HepG2 (cell line): ENCODE data around the gene TICAM2. TPM values are rescaled to one million over a fixed set of nuclear protein-coding genes. Genes with fewer than 3 reads are reported as not detected.

Source experiments
- ATAC-seq: fragments of 200-7000 bp; cut with Tn5 transposase; 3 replicates; pipeline ENCODE4 v1.9.1; 2020; ENCODE audit warnings: mild to moderate bottlenecking, moderate library complexity
- BruUV-seq: library from RNA; stranded (reverse); fragments of 400-500 nt; replicated peaks from 2 replicates; lab custom pipeline; 2021; lab: Mats Ljungman, UMichigan
- CTCF ChIA-PET: fragments of 300-600 bp; formaldehyde crosslinking; extraction: SDS; loops from one replicate; lab custom pipeline; 2021; ENCODE audit warnings: low total read pairs, inconsistent platforms, low intra/inter-chr PET ratio; lab: Yijun Ruan, JAX
- POLR2A ChIA-PET: fragments of 350-600 bp; sonication (Branson Sonifier 250); formaldehyde crosslinking; loops from one replicate; lab custom pipeline; 2020; ENCODE audit warnings: antibody characterized with exemption, inconsistent platforms; lab: Yijun Ruan, JAX
- DNase-seq: peaks from one replicate; pipeline ENCODE4 v3.0.0-alpha.2; 2015; ENCODE audit warnings: low spot score
- FAIRE-seq: peaks from 3 replicates; lab custom pipeline; 2011; peaks lifted over from hg19 to GRCh38; lab: Jason Lieb, UNC
- H2AFZ ChIP-seq: one replicate; pipeline ENCODE4 v1.6.1; 2011; ENCODE audit warnings: low read length, inconsistent platforms
- H3K27ac ChIP-seq: fragments of 300-600 bp; 3 replicates; pipeline ENCODE4 v1.8.0; 2011; ENCODE audit warnings: mixed run types, mild to moderate bottlenecking, mixed read lengths, low read length, inconsistent platforms; ENCODE audit not compliant: insufficient read depth; ENCODE audit errors: extremely low read length
- H3K27me3 ChIP-seq, 2 experiments: fragments of 200-600 bp in 1 of 2; 2 replicates in 1 of 2; 3 replicates in 1 of 2; pipeline versions ENCODE4 v1.6.0 to v1.8.0; 2011; ENCODE audit warnings: low read length in 2 of 2, mild to moderate bottlenecking in 2 of 2, moderate library complexity in 2 of 2, inconsistent platforms in 1 of 2; ENCODE audit not compliant: insufficient read depth in 2 of 2, control insufficient read depth in 1 of 2
- H3K36me3 ChIP-seq, 2 experiments: fragments of 200-600 bp in 1 of 2; replicated peaks in 1 of 2; 2 replicates in 1 of 2; 3 replicates in 1 of 2; pipeline versions ENCODE4 v1.5.1 to v1.8.0; 2011; ENCODE audit warnings: low read length in 2 of 2, inconsistent platforms in 1 of 2; ENCODE audit not compliant: insufficient read depth in 2 of 2, control insufficient read depth in 1 of 2
- H3K4me1 ChIP-seq: 2 replicates; pipeline ENCODE4 v1.5.1; 2012; ENCODE audit warnings: low read length, inconsistent platforms; ENCODE audit not compliant: insufficient read depth
- H3K4me2 ChIP-seq: 2 replicates; pipeline ENCODE4 v1.6.0; 2011; ENCODE audit warnings: low read depth, low read length, inconsistent platforms
- H3K4me3 ChIP-seq, 3 experiments: fragments of 200-600 bp in 1 of 3; sonication (generic), shearing (Covaris generic) in 1 of 3; replicated peaks in 1 of 3; 2 replicates each; pipeline ENCODE4 v1.5.1; 2011 to 2016; ENCODE audit warnings: low read length in 3 of 3, inconsistent platforms in 2 of 3, low read depth in 2 of 3, mild to moderate bottlenecking in 2 of 3, control low read depth in 1 of 3, mixed read lengths in 1 of 3; ENCODE audit not compliant: insufficient read depth in 1 of 3
- H3K79me2 ChIP-seq: one replicate; pipeline ENCODE4 v1.6.1; 2011; ENCODE audit warnings: low read length, inconsistent platforms; ENCODE audit not compliant: insufficient read depth
- H3K9ac ChIP-seq: 2 replicates; pipeline ENCODE4 v1.6.0; 2011; ENCODE audit warnings: mild to moderate bottlenecking, low read depth, low read length, inconsistent platforms; ENCODE audit not compliant: insufficient read depth
- H3K9me3 ChIP-seq: 2 replicates; pipeline ENCODE4 v1.5.1; 2012; ENCODE audit warnings: mild to moderate bottlenecking, low read length
- H4K20me1 ChIP-seq: 2 replicates; pipeline ENCODE4 v1.6.0; 2011; ENCODE audit warnings: inconsistent platforms, mild to moderate bottlenecking, low read length, moderate library complexity; ENCODE audit not compliant: insufficient read depth
- ADNP ChIP-seq: sonication (generic); formaldehyde crosslinking; IDR thresholded peaks from 2 replicates; pipeline ENCODE4 v1.4.0; 2020; ENCODE audit warnings: missing genetic modification reagents
- ATF2 ChIP-seq: sonication (generic); formaldehyde crosslinking; IDR thresholded peaks from 2 replicates; pipeline ENCODE4 v1.4.0; 2020; ENCODE audit warnings: missing genetic modification reagents
- DNMT3B ChIP-seq: conservative IDR thresholded peaks from 2 replicates; pipeline ENCODE4 v1.6.1; 2016; ENCODE audit warnings: missing biosample characterization, control low read depth
- FOXM1 ChIP-seq: sonication (generic); formaldehyde crosslinking; IDR thresholded peaks from 2 replicates; pipeline ENCODE4 v1.5.0; 2020; ENCODE audit warnings: missing genetic modification reagents
- GATA4 ChIP-seq: sonication (generic); IDR thresholded peaks from 2 replicates; pipeline ENCODE4 v1.6.1; 2016; ENCODE audit warnings: antibody characterized with exemption, low read depth, borderline replicate concordance
- GATAD1 ChIP-seq: IDR thresholded peaks from 2 replicates; pipeline ENCODE4 v1.6.1; 2016; ENCODE audit warnings: missing genetic modification reagents, missing compliant biosample characterization
- MED13 ChIP-seq: sonication (generic); formaldehyde crosslinking; IDR thresholded peaks from 2 replicates; pipeline ENCODE4 v1.5.0; 2020; ENCODE audit warnings: missing genetic modification reagents
- TBX2 ChIP-seq: sonication (generic); formaldehyde crosslinking; IDR thresholded peaks from 2 replicates; pipeline ENCODE4 v1.5.0; 2020; ENCODE audit warnings: missing genetic modification reagents, mild to moderate bottlenecking, borderline replicate concordance
- ZFP90 ChIP-seq: sonication (generic); formaldehyde crosslinking; IDR thresholded peaks from 2 replicates; pipeline ENCODE4 v1.8.0; 2022; ENCODE audit warnings: missing genetic modification reagents, mild to moderate bottlenecking, inconsistent platforms, borderline replicate concordance
- ZNF318 ChIP-seq: sonication (generic); formaldehyde crosslinking; IDR thresholded peaks from 2 replicates; pipeline ENCODE4 v1.4.0; 2020; ENCODE audit warnings: mild to moderate bottlenecking, missing genetic modification reagents
- ZNF7 ChIP-seq: IDR thresholded peaks from 2 replicates; pipeline ENCODE4 v1.6.1; 2016; ENCODE audit warnings: missing biosample characterization, missing genetic modification reagents
- WGBS: methylation state at CpG from one replicate; pipeline ENCODE4 v1.1.6; 2017; ENCODE audit warnings: low lambda C conversion rate; 5-methylcytosine and 5-hydroxymethylcytosine counted together
- in situ Hi-C: cut with HindIII; loops from 2 replicates; pipeline ENCODE4 v1.10.0; 2017; ENCODE audit warnings: low pct_unique_long_range_greater_than_20kb; ENCODE audit not compliant: extremely low pct_ligation_motif_present
- intact Hi-C: fragments of 100-400 bp; cut with micrococcal nuclease; formaldehyde crosslinking; loops from one replicate; pipeline ENCODE4 v1.10.0; 2022; ENCODE audit not compliant: unreplicated experiment
- polyA plus RNA-seq, 8 experiments: library from polyadenylated mRNA; depleted of rRNA in 3 of 8; stranded (reverse) in 7 of 8; unstranded in 1 of 8; fragments of >200 nt; fragmentation: Illumina TruSeq in 4 of 8; extraction: Trizol in 4 of 8; gene quantifications; 2 replicates each; pipeline versions ENCODE4 v1.2.1 to v1.2.3, GENCODE V29; 2011 to 2016; ENCODE audit warnings: low read depth in 4 of 8, missing spikeins in 1 of 8, mixed read lengths in 1 of 8; ENCODE audit not compliant: insufficient read depth in 1 of 8
- total RNA-seq, 5 experiments: library from RNA; depleted of rRNA; stranded (reverse); fragments of >200 nt; fragmentation: Illumina TruSeq; extraction: Trizol; gene quantifications; 2 replicates each; pipeline ENCODE4 v1.2.3, GENCODE V29; 2016; ENCODE audit warnings: low read depth in 1 of 5
- TF ChIP-seq, protein P1 (sequence below): sonication (generic); formaldehyde crosslinking; IDR thresholded peaks from 2 replicates; pipeline ENCODE4 v1.5.0; 2020; ENCODE audit warnings: missing genetic modification reagents

Gene TICAM2
- total and polyA plus RNA-seq, 2 of the 13 experiments (the other 11 are each of a cell fraction or from before 2014, with no cell fraction given), result 0.04 TPM; not detected in 1

DNA sequence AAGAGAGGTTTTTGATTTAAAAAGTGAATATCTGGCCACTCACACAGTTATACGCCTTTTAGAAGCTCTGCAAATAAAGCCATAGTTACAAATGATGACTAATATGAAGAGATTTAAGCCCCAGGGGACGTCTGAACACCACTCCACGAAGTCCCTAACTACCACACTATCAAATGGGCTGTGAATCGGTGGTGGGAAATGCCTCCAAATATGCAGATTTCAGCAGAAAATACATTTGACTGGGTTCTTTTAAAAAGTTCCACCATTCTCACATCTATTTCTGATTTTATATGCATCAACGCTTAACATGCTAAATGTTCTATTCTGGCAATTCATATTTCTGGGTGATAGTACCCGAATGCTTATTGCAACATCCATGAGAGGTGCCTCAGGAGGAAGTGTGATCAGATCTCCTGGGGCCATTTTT is 22.5 kb downstream of the TICAM2 start:
- Histone ChIP-seq H3K27ac (no peak overlapping the region), H2AFZ (no peak overlapping the region), H4K20me1 (no peaks in the 10 kb centered on the region), H3K27me3 (peaks cover 0 to 3% of the 10 kb centered on the region in 2 experiments; a peak in 2 of 5 replicates), H3K79me2 (no peaks in the 10 kb centered on the region), H3K4me1 (no peaks in the 10 kb centered on the region), H3K9ac (no peak overlapping the region), H3K4me2 (no peak overlapping the region), H3K9me3 (no peaks in the 10 kb centered on the region), H3K36me3 (no peaks in the 10 kb centered on the region), H3K4me3 (no peak overlapping the region)
- intact Hi-C loops, result no loop called here
- no TSS peak for BruUV-seq
- no peak for DNase-seq
- TF ChIP-seq MED13 (CRISPR knock-in tag) (no peak), ZNF318 (no peak), GATA4 (no peak), ATF2 (CRISPR knock-in tag) (no peak), FOXM1 (CRISPR knock-in tag) (no peak), DNMT3B (CRISPR knock-in tag) (no peak), ADNP (no peak), ZFP90 (CRISPR knock-in tag) (no peak), TBX2 (CRISPR knock-in tag) (no peak), GATAD1 (no peak), ZNF7 (CRISPR knock-in tag) (no peak)
- TF ChIP-seq, protein P1, sequence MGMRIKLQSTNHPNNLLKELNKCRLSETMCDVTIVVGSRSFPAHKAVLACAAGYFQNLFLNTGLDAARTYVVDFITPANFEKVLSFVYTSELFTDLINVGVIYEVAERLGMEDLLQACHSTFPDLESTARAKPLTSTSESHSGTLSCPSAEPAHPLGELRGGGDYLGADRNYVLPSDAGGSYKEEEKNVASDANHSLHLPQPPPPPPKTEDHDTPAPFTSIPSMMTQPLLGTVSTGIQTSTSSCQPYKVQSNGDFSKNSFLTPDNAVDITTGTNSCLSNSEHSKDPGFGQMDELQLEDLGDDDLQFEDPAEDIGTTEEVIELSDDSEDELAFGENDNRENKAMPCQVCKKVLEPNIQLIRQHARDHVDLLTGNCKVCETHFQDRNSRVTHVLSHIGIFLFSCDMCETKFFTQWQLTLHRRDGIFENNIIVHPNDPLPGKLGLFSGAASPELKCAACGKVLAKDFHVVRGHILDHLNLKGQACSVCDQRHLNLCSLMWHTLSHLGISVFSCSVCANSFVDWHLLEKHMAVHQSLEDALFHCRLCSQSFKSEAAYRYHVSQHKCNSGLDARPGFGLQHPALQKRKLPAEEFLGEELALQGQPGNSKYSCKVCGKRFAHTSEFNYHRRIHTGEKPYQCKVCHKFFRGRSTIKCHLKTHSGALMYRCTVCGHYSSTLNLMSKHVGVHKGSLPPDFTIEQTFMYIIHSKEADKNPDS, result no peak
- CTCF ChIA-PET, result no interaction called here
- in situ Hi-C loops, result no loop called here
- no peak for ATAC-seq
- 29% methylated on average over 6 of the region's 6 CpGs for WGBS
- POLR2A ChIA-PET, result no interaction called here
- no peak for FAIRE-seq
